GM23248 (cell line): ENCODE results near the gene ATP8A2.

Source experiments
- EZH2 ChIP-seq: fragments of 200-600 bp; sonication (generic); IDR thresholded peaks from 2 replicates; pipeline ENCODE4 v1.6.1; 2018; ENCODE audit warnings: antibody characterized with exemption, mild to moderate bottlenecking; ENCODE audit not compliant: insufficient read depth, poor library complexity, severe bottlenecking
- EZH2phosphoT487 ChIP-seq: fragments of 200-600 bp; sonication (generic); IDR thresholded peaks from 2 replicates; pipeline ENCODE4 v1.6.1; 2018; ENCODE audit warnings: antibody characterized with exemption, moderate library complexity, mild to moderate bottlenecking, low read depth; ENCODE audit not compliant: insufficient read depth

DNA sequence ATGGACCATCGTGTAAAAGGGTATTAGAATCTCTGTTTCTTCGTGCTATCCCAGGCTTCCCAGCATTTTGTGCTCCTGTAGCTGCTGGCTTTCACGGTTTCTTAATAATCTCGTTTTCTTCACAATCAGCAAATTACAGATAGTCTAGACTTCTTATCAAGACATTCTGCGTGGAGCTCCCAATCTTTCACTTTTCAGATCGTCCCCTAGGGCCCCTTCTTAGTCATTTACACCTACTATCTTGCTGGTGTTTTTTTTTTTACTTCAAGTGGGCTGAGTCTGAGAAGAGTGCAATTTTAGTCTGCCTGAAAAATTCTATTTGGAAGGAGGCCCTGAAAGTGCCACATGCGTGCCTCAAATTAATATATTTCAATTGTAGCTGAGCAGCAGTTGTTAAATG is 404.9 kb downstream of the ATP8A2 start:
- TF ChIP-seq EZH2 (no peak), EZH2phosphoT487 (no peak)
